Measurements from ENCODE around the gene PROKR1. TPM values are rescaled to one million over a fixed set of nuclear protein-coding genes. Genes with fewer than 3 reads are reported as not detected.

Gene PROKR1
- polyA plus RNA-seq, 2 of the 4 experiments (the other 2 are of a cell fraction): not detected

DNA sequence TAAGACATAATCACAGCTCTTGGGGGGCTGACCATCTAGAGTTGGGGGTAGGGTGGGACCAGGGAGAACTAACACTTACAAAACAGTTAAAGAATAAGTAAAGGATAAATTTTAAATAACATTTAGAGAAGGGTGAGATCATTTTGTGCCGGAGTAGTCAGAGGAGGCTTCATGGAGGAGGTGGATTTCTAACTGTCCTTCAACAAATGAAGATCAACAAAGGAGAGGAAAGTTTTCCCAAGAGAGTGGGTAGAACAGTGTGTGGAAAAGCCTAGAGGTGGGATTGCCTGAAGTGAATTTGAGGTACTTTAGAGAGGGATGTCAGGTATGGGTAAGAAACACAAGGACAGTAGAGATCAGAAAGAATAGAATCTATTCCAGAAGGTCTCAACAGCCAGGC is 7.3 kb downstream of the PROKR1 start:
- no peak for FAIRE-seq
- Histone ChIP-seq H3K4me3 (no peak overlapping the region), H3K4me1 (no peaks in the 10 kb centered on the region), H3K9me3 (no peaks in the 10 kb centered on the region), H3K4me2 (no peak overlapping the region), H3K27ac (no peak overlapping the region)
- no peak for DNase-seq (ENCODE audit: low read depth in 1 of 2, low spot score in 1 of 2)
- ChIA-PET POLR2A (no interaction called here), CTCF (interaction anchor here (1.4 kb wide), 1 partner anchor 56 kb away, joined by 4 read pairs; no protein-coding TSS in a partner anchor)
- WGBS (ENCODE audit: missing lambda C conversion rate): 61% methylated on average over 1 of the region's 1 CpG
- ATAC-seq: no peak
- no peak for TF ChIP-seq CEBPB (IDR thresholded peaks at IDR 0.05)
- TF ChIP-seq FOSL2 (IDR thresholded peaks at IDR 0.05): no peak
- no peak for TF ChIP-seq FOSL2 (CRISPR knock-in tag; IDR thresholded peaks at IDR 0.05)
- TF ChIP-seq ESRRA (IDR thresholded peaks at IDR 0.05; ENCODE audit: borderline replicate concordance, low read length): no peak
- TF ChIP-seq RAD21 (conservative IDR thresholded peaks at IDR 0.05 in 1 of 2, IDR thresholded peaks at IDR 0.05 in 1 of 2): no peak
- no peak for TF ChIP-seq RCOR1 (IDR thresholded peaks at IDR 0.05; ENCODE audit: low read depth, low read length)
- no peak for TF ChIP-seq MAFK (IDR thresholded peaks at IDR 0.05; ENCODE audit: partially characterized antibody)
- no peak for TF ChIP-seq JUNB (IDR thresholded peaks at IDR 0.05)
- TF ChIP-seq POLR2A (IDR thresholded peaks at IDR 0.05; ENCODE audit: low read length): no peak
- TF ChIP-seq NPAS2 (CRISPR knock-in tag; IDR thresholded peaks at IDR 0.05; ENCODE audit: borderline replicate concordance): no peak
- no peak for TF ChIP-seq BCL3 (IDR thresholded peaks at IDR 0.05)
- TF ChIP-seq ZFP36 (IDR thresholded peaks at IDR 0.05; ENCODE audit: borderline replicate concordance, partially characterized antibody): no peak
- TF ChIP-seq MAX (IDR thresholded peaks at IDR 0.05): no peak
- no peak for TF ChIP-seq CHD2 (IDR thresholded peaks at IDR 0.05; ENCODE audit: low read length, partially characterized antibody)
- TF ChIP-seq RFX5 (IDR thresholded peaks at IDR 0.05): no peak
- no peak for TF ChIP-seq EHMT2 (IDR thresholded peaks at IDR 0.05; ENCODE audit: low read depth)

GRCh38 chr2:68653034-68653433 is 9.7 kb downstream of the PROKR1 start:
- CTCF ChIA-PET: interaction anchor here (0.7 to 1.2 kb wide), 2 partner anchors 16 to 58 kb away, joined by 3 read pairs; no protein-coding TSS in a partner anchor
- Histone ChIP-seq H3K4me3 (no peak overlapping the region), H3K27ac (no peak overlapping the region), H3K4me1 (no peaks in the 10 kb centered on the region), H3K4me2 (no peak overlapping the region), H3K9me3 (no peaks in the 10 kb centered on the region)
- POLR2A ChIA-PET: no interaction called here
- 51% methylated on average over 9 of the region's 9 CpGs for WGBS (ENCODE audit: missing lambda C conversion rate)
- DNase-seq (ENCODE audit: low read depth in 1 of 2, low spot score in 1 of 2) (no peak), FAIRE-seq (no peak), ATAC-seq (no peak)
- TF ChIP-seq MAZ (IDR thresholded peaks at IDR 0.05; ENCODE audit: borderline replicate concordance, low read depth, low read length): no peak
- TF ChIP-seq ZC3H11A (IDR thresholded peaks at IDR 0.05): no peak
- TF ChIP-seq JUN (IDR thresholded peaks at IDR 0.05): no peak
- TF ChIP-seq SREBF2 (IDR thresholded peaks at IDR 0.05): no peak
- TF ChIP-seq BHLHE40 (IDR thresholded peaks at IDR 0.05; ENCODE audit: low read depth, low read length): no peak
- TF ChIP-seq CHD2 (IDR thresholded peaks at IDR 0.05; ENCODE audit: low read length, partially characterized antibody): no peak
- no peak for TF ChIP-seq E2F6 (IDR thresholded peaks at IDR 0.05; ENCODE audit: borderline replicate concordance, low read depth)
- no peak for TF ChIP-seq POLR2AphosphoS2 (conservative IDR thresholded peaks at IDR 0.05; ENCODE audit: low read length)
- TF ChIP-seq ZNF302 (CRISPR knock-in tag; IDR thresholded peaks at IDR 0.05): no peak

DNA sequence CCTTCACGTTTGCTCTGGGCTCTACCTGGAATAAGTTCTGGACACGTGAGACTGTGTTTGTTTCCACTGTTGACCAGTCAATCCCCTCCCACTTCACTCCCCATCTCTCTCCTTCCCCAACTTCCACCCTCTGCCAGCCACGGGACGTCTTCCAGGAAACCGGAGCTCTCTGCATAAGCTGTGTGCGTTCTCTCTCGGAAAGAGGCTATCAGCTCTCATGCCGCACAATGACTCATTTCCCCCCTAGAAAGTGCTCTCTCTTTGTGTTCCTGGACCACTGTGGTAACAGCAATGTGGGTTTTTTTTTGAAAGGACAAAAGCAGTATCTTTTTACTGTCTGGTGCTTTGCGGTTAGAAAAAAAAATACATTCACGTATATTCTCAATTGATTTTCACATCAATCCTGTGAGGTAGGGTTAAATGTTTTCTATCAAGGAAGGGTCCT is 10.2 kb downstream of the PROKR1 start:
- 44% methylated on average over 10 of the region's 10 CpGs for WGBS (ENCODE audit: missing lambda C conversion rate)
- no peak overlapping the region for H3K27ac ChIP-seq
- H3K9me3 ChIP-seq: no peaks in the 10 kb centered on the region
- no peak overlapping the region for H3K4me3 ChIP-seq
- ChIA-PET POLR2A (no interaction called here), CTCF (interaction anchor here (0.7 to 1.2 kb wide), 3 partner anchors 8 to 58 kb away, joined by 3 to 4 read pairs (median 3); no protein-coding TSS in a partner anchor)
- DNase-seq (ENCODE audit: low read depth in 1 of 2, low spot score in 1 of 2) (no peak), ATAC-seq (no peak), FAIRE-seq (no peak)
- H3K4me2 ChIP-seq: no peak overlapping the region
- H3K4me1 ChIP-seq: no peaks in the 10 kb centered on the region
- TF ChIP-seq BCL3 (IDR thresholded peaks at IDR 0.05) (no peak), SMC3 (IDR thresholded peaks at IDR 0.05) (no peak), E2F6 (IDR thresholded peaks at IDR 0.05; ENCODE audit: borderline replicate concordance, low read depth) (no peak), PHF8 (IDR thresholded peaks at IDR 0.05; ENCODE audit: borderline replicate concordance, low read depth) (no peak), ZSCAN20 (CRISPR knock-in tag; IDR thresholded peaks at IDR 0.05) (no peak), JUN (IDR thresholded peaks at IDR 0.05) (no peak), GATA3 (IDR thresholded peaks at IDR 0.05; ENCODE audit: borderline replicate concordance) (no peak), NFE2L2 (conservative IDR thresholded peaks at IDR 0.05; ENCODE audit: low read length) (no peak), ZC3H11A (IDR thresholded peaks at IDR 0.05) (no peak), RNF2 (IDR thresholded peaks at IDR 0.05; ENCODE audit: borderline replicate concordance, low read depth) (no peak), KDM5A (IDR thresholded peaks at IDR 0.05) (no peak), RCOR1 (IDR thresholded peaks at IDR 0.05; ENCODE audit: low read depth, low read length) (no peak)
- TF ChIP-seq, protein P1, sequence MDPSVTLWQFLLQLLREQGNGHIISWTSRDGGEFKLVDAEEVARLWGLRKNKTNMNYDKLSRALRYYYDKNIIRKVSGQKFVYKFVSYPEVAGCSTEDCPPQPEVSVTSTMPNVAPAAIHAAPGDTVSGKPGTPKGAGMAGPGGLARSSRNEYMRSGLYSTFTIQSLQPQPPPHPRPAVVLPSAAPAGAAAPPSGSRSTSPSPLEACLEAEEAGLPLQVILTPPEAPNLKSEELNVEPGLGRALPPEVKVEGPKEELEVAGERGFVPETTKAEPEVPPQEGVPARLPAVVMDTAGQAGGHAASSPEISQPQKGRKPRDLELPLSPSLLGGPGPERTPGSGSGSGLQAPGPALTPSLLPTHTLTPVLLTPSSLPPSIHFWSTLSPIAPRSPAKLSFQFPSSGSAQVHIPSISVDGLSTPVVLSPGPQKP (IDR thresholded peaks at IDR 0.05; ENCODE audit: low read depth, low read length): no peak
